EL (cell line): ENCODE measurements around the gene ACSS3.

Experiments used
- DNase-seq: peaks from one replicate; pipeline ENCODE4 v3.0.0-alpha.2; 2016

The ACSS3 gene

GRCh38 chr12:81229759-81230158 lies 151.9 kb downstream of the ACSS3 start:
- no peak for DNase-seq

- DNase-seq, result no peak
Measured at GRCh38 chr12:81231574-81232368, 153.9 kb downstream of the ACSS3 start.

DNA sequence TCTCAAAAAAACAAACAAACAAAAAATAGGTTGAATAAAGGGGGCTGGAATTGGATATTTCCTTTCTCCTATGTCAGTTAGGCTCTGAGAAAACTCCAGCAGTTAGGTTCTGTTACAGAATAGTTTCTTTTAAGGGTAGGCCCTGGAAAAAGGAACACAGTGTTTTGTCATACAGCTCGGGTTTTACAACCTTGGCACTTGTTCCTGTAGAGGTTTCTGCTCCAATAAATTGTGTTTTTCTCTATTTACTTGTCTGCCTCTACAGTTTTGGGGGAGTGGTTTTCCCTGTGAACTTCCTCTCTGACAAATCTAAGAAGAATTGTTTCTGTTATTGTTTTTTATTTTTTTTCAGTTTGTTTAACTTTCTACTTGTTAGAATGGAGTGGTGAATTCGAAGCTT lies 167.6 kb downstream of the ACSS3 start:
- DNase-seq, result no peak

- DNase-seq, result peak; percentile 2
Measured at GRCh38 chr12:81245907-81246570, 168.2 kb downstream of the ACSS3 start.

DNA sequence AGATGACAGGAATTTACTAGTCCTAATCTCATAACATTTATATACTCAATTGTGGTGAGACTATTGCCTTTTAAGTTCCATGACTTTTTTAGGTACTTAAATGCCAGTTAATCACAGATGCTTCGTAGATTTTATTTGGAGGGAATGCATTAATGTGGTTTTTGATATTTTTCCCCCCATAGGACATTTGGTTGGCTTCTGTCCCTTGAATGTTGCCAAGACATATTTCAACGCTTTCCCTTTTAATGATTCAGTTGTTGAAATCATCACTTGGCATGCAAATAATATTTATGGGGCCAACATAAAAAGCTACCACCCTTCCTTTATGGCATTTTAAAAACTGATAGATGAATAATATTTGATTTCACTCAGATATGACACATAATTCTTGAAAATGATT lies 172.1 kb downstream of the ACSS3 start:
- no peak for DNase-seq

- no peak for DNase-seq
Measured at GRCh38 chr12:81252228-81252627, 174.3 kb downstream of the ACSS3 start.

DNA sequence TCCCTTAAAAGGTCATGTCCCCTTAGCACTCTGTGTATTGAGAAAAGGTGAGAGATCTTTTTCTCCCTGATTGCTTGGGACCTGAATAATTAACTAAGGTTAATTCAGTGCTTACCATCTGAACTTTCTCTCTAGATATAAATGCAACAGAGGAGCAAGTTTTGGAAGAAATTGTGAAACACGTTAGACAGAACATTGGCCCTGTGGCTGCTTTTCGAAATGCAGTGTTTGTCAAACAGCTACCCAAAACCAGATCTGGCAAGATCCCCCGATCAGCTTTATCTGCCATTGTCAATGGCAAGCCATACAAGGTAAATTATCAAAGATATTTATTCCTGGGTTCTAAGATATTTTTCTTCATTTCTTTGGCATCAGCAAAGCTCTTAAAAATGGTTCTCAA lies 175.5 kb downstream of the ACSS3 start:
- no peak for DNase-seq

- no peak for DNase-seq
Measured at GRCh38 chr12:81255456-81255855, 177.6 kb downstream of the ACSS3 start.

DNA sequence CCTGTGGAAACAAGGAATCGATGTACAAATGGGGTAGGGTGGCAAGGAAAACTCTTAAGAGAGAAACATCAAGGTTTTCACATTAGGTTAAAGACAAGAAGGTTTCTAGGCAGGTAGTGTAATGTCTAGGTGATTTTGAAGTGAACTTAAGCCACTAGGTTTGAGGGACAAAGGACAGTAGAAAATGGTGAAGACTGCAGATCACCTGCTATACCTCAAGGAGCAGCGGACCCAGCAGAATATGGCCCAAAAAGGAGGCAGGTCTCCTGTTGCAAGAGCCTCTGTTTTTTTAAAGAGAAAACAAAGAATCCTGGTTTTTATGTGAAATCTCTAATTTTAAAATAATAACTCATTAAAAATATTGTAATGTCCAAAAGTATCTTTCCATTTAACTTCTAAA lies 178.1 kb downstream of the ACSS3 start:
- DNase-seq, result no peak

GRCh38 chr12:81257947-81258551 lies 180.2 kb downstream of the ACSS3 start:
- peak; percentile 52 for DNase-seq

DNA sequence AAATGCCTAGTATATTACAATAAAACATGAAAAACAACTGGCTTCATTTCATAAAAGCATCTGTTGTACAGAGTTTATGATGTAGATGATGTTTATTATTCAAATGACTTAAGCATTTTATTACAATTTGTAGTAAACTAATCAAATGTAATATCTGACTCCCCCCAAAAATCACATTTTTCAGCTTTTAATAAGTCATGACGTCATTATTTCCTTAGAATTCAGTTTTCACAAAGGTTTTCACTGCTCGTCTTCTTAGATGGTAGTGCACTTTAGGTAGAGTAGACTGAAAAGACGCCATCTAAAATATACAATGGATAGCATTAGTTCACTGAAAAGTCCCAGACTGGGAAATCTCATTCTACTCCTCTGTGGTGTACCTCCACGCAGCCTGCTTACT lies 181.5 kb downstream of the ACSS3 start:
- DNase-seq, result no peak

- DNase-seq, result peak; percentile 1
Measured at GRCh38 chr12:81261508-81262207, 183.8 kb downstream of the ACSS3 start.

DNA sequence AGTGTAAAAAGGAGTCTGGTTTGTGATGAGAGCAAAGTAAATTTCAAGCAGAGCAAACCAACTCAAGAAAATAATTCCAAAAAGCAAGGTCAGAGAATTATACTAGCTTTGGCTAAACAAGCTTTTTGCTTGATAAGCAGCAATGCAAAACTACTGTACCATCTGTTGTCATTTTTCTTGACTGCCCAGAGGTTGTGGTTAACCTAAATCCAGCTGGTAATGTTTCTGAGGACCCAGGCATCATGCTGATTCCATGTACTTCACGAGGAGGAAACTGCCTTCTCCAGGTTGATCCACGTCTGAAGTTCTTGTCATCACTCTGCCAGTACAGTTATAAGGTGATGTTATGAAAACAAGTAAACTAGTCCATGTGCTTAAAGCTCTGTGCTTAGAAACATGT lies 185.2 kb downstream of the ACSS3 start:
- no peak for DNase-seq

GRCh38 chr12:81270385-81270784 lies 192.5 kb downstream of the ACSS3 start:
- DNase-seq, result no peak

- no peak for DNase-seq
Measured at GRCh38 chr12:81274637-81275529, 197.0 kb downstream of the ACSS3 start.

DNA sequence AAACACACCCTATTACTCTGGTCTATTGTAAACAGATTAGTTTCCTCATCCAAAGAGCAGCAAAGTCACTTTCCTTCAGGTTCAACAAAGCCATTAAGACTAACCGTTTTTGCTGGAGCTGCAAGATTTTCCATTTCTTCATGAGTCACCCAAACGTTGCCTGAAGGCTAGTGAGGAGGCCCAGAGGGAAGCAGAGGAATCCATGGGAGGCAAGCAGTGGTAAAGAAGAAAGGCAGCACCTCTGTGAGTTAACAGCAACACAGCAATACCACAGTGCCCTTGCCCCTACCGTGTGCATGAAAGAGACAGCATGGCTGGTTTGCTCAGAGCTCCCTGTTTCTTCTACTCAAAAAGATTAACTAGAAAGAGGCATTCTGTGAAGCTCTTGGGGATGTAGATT lies 206.3 kb downstream of the ACSS3 start:
- peak; percentile 48 for DNase-seq

- no peak for DNase-seq
Measured at GRCh38 chr12:81288651-81289050, 210.8 kb downstream of the ACSS3 start.

DNA sequence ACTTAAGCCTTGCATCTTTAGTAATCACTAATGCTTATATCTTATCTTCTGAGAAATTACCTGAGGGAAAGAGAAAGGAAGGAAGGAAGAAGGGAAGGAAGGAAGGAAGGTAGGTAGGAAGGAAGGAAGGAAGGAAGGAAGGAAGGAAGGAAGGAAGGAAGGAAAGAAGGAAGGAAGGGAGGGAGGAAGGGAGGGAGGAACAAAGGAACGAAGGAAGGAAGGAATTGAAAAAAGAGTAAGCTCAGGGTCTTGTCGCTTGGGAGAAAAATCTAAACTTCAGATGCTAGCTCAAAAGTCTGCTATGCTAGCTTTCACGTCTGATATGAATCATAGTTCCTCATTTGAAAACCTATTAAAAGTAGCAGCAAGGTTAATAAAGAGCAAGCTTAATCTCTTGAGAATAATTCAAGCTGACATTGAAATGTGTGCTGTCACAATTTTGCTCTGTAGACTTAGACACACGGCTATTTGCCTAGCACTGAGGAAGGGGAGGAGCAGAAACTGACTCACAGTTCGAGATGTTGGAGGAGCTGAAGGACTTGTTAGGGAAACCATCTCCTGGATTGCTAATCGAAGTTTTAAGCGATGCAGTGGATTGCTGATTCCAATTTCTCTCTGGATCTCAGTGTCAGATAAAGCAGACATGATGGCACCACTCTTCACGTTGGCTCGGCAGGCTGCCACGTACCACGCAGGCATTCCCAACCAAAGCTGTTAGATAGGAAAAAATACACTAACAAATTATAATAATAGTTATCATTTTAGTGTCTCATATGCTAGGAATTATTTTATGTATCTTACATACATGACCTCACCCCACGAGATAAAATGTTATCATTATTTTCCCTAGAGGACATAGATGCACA lies 216.7 kb downstream of the ACSS3 start:
- peak; percentile 1 for DNase-seq

GRCh38 chr12:81295251-81295650 lies 217.4 kb downstream of the ACSS3 start:
- no peak for DNase-seq

DNA sequence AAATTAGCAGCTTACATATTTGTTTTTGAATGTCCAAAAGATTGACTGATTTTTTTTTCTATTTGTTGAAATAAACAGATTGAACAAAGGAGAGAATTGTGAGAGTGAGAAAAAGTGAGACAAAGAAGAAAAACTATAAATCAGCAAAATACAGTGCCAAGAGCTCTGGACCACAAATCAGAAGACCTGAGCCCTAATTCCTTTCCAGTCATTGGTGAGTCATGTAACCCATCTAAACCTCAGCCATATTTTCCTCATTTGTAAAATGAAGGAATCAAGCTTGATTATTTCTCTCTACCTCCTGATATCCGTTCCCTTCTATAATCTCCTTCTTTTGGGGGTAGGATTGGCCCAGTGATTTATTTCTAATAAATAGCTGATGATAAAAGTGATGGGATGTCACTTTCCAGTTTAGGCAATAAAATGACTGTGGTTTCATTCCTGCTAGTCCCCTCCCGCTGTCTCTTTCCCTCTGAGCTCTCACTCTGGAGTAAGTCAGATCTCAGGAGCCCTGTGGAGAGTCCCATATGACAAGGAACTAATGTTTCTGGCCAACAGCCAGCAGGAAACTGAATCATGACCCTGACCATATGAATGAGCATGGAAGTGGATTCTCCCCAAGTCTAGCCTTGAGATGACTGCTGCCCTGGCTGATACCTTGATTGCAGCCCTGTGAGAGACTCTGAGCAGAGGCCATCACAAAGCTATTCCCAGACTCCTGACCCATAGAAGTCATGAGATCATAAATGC lies 218.9 kb downstream of the ACSS3 start:
- DNase-seq, result peak; percentile 65

- no peak for DNase-seq
Measured at GRCh38 chr12:81297601-81298000, 219.7 kb downstream of the ACSS3 start.
